HG03064 (cell line): Measurements from ENCODE around the gene RPUSD3.
"Not testable (repeated sequence)": the region's sequence is repeated elsewhere in the genome, so short reads cannot be mapped to it uniquely, and the experiment has no call there.

Source experiments
- ATAC-seq: cut with Tn5 transposase; IDR thresholded peaks from one replicate; pipeline ENCODE4 v1.9.1; 2021; ENCODE audit warnings: low read depth; ENCODE audit not compliant: unreplicated experiment

Gene RPUSD3, protein sequence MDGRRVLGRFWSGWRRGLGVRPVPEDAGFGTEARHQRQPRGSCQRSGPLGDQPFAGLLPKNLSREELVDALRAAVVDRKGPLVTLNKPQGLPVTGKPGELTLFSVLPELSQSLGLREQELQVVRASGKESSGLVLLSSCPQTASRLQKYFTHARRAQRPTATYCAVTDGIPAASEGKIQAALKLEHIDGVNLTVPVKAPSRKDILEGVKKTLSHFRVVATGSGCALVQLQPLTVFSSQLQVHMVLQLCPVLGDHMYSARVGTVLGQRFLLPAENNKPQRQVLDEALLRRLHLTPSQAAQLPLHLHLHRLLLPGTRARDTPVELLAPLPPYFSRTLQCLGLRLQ

DNA sequence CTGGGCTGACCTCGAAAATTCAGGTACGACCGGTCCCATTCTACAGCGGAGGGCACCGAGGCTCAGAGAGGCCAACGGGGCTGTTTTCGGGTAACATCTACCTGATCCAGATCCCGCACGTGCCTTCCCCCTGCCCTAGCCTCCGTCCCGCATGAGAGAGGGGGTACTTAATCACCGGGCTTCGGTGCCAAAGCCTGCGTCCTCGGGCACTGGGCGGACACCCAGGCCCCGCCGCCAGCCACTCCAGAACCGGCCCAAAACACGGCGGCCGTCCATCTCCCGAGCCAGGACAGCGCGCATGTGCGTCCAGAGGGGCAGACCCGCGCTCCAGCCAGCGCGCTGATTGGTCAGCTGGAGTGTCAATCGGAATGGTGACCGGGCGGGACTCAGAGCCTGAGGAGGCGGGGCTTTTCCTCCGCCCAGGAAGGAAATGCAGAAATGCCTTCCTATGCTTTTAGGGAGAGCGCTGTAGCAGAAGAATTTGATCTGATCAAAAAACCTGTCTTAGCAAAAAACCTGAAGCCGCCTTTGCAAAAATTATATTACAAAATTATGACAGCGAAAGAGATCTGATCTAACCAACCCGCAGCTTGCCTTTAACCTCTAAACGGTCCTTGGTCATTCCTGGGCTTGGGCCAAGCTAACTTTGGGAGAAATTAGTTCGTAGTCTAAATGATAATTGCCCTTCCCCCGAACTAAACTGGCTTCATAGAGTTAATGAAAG, at the start of gene RPUSD3:
RPUSD3 (minus strand) TSS at position 294 of the 724 bp plus-strand sequence; CDS start at position 276, 18 bp downstream.
- ATAC-seq, result peak; percentile 91

DNA sequence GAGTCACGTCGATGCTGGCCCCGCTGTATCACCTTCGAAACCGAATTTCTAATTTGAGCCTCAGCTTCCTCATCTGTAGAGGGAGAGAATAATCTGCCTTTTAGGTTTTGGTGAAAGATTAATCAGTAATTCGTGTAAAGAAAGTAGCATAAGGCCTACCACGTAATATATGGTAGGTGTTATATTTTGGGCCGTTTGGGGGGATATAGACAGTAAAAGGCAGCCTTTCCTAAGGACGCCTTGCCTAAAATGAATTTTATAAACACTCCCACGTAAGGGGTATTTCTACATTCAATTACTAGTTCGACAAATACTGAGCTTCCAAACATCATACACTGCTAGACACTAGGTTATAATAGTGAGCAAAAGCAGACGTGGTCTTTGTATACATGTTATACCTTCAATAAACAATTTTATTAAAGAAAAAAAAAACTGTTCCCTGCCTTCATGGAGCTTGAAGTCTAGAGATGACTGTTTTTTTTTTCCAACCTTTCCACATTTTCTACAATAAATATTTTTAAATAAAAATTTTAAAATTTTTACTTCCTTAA, 47.3 kb upstream of the RPUSD3 start:
- ATAC-seq, result no peak

DNA sequence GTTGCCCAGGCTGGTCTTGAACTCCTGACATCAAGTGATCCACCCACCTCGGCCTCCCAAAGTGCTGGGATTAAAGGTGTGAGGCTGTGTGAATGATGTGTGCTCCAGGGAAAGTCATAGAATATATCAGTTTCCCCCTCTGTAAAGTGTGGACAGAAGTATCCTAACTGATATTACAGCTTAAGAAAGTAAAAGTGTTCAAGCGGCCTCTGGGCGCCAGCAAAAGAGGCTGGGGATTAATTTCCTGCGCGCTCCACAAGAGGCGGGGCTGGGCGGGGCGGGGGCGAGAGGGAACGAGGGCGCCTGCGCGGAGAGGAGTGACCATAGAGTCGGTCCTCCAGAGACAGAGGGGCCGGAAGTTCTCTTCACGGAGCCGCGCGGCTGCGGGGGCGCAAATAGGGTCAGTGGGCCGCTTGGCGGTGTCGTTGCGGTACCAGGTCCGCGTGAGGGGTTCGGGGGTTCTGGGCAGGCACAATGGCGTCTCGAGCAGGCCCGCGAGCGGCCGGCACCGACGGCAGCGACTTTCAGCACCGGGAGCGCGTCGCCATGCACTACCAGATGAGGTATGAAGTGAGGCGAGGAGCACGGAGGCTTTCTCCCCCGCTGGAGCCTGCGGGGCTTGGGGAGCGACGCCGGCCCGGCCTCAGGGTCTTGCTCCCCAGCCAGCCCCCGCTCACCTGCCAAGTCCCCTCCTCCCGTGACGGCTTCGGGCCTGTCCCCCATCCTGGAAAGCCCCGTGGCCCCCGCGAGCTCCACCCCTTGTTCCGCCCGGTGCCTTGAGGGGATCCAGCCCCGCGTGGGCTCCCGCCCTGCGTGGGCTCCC, 46.7 kb upstream of the RPUSD3 start, which contains the start of gene JAGN1:
JAGN1 (plus strand) TSS at position 362 of the 823 bp plus-strand sequence; CDS start at position 475, 113 bp downstream.
- peak; percentile 58 for ATAC-seq

DNA sequence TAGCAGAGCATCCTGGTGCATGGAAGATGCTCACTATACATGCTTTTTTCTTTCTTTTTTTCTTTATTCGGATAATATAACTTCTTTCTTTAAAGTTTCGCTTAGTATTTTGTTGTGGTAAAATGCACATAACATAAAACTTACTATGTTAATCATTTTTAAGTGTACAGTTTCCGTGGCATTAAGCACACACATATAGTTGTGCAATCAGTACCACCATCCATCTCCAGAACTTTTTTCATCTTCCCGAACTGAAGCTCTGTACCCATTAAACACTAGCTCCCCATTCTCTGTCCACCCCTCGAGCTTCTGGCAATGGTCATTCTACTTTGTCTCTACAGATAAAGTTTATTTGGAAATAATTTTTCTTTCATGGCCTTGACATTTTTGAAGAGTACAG, 45.6 kb upstream of the RPUSD3 start:
- no peak for ATAC-seq

DNA sequence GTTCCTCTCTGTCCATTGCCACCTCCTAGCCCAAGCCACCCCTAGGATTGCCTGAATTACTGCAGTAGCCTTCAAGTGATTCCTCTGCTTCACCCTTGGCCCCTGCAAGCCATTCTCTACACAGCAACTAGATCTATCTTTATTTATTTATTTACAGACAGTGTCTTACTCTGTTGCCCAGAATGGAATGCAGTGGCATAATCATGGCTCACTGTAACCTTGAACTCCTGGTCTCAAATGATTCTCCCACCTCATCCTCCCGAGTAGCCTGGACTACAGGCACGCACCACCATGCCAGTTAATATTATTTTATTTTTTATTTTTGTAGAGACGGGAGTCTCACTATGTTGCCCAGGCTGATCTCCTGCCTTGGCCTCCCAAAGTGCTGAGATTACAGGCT, 44.7 kb upstream of the RPUSD3 start:
- ATAC-seq, result no peak

DNA sequence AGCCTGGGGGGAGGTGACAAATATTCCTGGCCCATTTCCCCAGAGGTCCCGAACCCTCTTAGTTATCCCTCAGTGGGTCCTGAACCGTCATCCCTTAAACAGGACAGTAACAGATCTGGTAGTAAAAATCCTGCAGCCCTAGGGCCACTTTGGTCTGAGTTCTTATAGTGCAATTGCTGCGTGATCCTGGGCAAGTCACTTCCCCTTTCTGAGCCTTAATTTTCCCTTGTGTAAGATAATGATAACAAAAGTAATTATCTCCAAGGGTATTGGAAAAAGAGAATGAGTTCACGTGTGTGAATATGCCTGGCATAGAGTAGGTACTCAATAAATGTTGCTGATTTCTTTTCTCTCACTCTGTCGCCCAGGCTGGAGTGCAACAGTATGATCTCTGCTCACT, 43.7 kb upstream of the RPUSD3 start:
- no peak for ATAC-seq

DNA sequence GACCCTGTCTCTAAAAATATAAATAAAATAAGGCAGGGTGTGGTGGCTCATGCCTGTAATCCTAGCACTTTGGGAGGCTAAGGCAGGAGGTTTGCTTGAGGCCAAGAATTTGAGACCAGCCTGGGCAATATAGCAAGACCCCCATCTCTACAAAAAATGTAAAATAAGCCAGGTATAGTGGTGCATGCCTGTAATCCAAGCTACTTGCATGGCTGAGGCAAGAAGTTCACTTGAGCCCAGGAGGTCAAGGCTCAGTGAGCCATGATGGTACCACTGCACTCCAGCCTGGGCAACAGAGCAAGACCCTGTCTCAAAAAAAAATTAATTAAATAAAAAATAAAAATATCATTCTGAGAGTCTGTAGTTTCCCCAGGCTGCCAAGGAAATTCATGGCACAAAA, 42.5 kb upstream of the RPUSD3 start:
- ATAC-seq, result no peak

DNA sequence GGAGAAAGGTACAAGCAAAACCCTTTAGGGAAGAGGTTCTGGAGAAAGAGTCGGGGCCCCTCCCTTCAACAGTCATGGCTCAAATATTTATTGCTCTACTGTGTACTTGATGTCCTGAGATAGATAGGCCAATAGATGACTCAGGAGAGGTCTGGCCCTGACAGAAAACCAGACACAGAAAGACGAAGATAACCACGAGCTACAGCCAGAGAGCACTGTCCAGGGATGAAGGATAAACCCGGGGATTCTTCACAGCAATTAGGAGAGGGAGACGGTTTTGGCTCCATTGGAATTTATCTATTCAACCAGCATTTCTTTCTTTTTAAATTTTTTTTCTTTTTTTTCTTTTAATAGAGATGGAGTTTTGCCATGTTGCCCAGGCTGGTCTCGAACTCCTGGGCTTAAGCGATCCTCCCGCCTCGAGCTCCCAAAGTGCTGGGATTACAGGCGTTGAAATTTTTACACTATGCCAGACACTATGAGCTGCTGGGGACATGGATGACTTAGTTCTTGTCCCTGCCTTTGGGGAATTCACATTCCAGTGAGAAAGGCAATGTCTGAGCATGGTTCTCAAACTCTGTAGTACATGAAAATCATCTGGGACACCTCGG, 40.9 kb upstream of the RPUSD3 start:
- no peak for ATAC-seq

DNA sequence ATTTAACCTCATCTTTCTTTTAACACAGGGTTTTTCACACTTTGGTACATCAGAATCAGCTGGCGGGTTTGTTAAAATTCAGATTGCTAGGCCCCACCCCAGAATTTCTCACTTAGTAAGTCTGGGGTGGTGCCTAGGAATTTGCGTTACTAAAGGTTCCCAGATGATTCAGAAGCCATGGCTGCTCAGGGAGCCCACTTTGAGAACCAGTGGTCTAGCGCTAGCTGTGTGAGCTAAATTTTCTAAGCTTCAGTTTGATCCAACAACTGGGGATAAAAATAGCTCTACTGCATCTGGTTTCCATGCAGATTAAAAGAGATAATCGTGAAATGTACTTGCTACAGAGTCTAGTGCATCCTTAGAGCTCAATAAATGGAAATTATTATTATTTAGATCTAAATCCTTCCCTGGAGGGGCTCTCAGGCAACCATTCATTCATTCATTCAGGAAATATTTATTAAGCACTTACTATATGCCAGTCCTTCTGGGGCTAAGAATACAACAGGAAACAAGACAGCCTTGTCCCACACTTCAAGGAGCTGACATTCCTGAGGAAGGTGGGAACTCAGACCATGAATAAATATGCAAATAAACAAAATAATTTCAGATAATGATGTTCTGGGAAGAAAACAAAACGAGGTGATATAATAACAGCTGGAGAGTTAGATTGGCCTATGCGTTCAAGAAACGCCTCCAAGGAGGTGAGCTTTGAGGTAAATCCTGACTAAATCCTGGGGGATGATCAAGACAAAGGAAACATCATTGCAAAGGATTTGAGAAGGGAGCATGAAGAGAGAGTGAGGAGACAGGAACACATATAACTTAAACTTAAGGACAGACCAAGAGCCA, 40.1 kb upstream of the RPUSD3 start:
- ATAC-seq, result no peak

DNA sequence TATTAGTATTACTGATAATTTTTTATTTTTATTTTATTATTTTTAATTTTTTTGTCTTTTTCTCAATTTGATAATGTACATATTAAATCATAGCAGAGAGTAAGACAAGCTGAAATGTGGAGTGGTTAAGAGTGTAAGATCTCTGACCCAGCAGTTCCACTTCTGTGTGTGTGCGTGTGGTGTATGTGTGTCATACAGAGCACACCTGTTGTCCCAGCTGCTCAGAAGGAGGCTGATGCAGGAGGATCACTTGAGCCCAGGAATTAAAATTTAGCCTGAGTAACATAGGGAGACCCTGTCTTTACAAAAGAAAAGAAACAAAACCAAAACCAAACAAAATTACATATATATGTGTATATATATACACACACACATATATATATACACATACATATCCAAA, 37.6 kb upstream of the RPUSD3 start:
- ATAC-seq, result no peak

DNA sequence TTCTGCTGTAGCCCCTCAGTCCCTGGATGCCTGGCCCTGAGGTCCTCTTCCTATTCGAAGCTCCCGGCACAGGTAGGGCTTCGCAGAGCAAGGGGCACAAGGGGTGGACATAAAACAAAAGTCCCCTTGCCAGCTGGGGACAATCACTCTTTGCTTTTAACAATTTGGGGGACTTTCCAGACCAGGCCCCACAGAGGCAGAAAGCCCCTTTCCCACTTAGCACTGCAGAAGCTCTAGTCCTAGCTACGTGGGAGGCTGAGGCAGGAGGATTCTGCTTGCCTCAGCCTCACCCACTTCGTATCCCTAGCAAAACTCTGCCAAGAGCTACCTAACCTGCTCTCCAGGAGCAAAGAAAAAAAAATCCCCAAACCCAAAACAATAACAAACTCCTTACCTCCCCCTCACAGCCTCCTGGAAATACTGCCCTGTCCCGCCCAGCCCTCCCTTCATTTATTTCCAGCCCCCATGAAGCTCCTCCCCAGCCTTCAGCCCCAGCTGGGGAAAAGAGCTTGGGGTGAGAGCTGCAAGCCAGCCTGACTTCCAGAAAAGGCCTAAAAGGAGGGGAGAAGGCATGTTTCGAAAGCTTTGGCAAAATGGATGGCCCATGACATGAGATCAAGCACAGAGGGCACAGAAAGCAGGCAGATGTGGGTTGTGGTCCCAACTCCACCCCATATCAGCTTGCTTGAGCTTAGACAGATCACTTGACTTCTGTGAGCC, 36.2 kb upstream of the RPUSD3 start, which contains the start of gene CIDEC:
CIDEC (minus strand) TSS at position 424 of the 720 bp plus-strand sequence. CDS start 1,767 bp downstream, outside the sequence.
- ATAC-seq, result no peak

DNA sequence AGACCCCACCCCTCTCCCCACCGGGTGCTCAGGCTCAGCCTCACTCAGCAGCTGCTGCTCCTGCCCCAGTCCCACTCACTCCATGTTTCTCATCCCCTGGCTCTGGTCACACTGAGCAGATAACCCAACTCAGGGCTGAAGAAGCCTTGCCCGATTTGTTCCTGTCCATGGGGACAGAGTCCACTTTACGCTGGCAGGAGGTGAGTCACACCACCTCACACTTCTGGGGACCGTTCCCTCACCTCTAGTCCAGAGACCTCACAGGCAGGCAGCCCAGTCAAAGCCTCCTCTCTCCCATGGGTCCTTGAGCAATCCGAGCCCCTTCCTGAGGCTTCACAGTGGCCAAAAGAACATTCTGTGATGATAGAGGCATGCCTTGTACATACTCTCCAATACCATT, 34.9 kb upstream of the RPUSD3 start:
- no peak for ATAC-seq

DNA sequence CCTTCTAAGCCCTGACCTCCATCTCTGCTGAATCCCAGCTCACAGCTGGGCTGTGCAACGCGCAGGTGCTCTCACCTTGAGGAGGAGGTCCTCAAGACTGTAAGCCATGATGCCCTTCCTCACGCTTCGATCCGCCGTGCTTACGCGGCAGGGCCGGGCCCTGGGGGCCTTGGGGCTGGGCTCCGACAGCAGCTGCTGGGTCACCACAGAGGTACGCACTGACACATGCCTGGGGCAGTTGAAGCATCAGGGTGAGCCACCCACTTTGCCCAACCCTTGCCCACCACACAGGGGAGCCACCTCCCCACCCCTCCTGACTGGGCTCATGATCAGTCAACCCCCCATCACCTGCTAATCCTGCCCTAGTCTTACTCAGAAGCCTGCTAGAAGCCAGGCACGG, 33.2 kb upstream of the RPUSD3 start:
- ATAC-seq, result no peak

DNA sequence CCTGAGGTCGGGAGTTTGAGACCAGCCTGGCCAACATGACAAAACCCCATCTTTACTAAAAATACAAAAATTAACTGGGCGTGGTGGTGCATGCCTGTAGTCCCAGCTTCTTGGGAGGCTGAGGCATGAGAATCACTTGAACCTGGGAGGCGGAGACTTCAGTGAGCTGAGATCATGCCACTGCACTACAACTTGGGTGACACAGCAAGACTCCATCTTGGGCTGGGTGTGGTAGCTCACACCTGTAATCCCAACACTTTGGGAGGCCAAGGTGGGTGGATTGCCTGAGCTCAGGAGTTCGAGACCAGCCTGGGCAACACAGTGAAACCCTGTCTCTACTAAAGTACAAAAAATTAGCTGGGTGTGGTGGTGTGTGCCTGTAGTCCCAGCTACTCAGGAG, 32.4 kb upstream of the RPUSD3 start:
- ATAC-seq, result not testable (repeated sequence)

DNA sequence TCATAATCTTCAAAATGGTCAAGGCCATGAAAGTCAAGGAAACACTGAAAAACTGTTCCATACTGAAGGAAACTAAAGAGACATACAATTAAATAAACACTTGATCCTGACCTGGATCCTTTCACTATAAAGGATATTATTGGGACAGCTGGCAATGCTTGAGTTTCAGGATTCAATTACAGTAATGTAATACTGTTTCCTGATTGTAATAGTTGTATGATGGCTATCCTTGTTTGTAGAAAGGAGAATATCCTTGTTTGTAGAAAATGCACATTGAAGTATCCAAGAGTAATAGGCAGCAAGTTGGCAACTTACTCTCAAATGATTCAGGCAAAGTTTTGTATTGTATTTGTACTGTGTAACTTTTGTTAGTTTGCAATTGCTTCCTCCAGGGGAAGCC, 31.6 kb upstream of the RPUSD3 start:
- no peak for ATAC-seq

DNA sequence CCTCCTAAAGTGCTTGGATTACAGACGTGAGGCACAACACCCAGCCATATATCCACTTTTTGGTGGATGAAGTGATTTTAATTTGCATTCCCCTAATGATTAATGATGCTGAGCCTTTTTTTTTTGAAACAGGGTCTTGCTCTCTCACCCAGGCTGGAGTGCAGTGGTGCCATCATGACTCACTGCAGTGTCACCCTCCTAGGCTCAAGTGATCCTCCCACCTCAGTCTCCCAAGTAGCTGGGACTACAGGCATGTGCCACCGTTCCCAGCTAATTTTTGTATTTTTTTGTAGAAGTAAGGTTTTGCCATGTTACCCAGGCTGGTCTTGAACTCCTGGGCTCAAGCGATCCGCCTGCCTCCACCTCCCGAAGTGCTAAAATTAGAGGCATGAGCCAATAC, 28.3 kb upstream of the RPUSD3 start:
- not testable (repeated sequence) for ATAC-seq

DNA sequence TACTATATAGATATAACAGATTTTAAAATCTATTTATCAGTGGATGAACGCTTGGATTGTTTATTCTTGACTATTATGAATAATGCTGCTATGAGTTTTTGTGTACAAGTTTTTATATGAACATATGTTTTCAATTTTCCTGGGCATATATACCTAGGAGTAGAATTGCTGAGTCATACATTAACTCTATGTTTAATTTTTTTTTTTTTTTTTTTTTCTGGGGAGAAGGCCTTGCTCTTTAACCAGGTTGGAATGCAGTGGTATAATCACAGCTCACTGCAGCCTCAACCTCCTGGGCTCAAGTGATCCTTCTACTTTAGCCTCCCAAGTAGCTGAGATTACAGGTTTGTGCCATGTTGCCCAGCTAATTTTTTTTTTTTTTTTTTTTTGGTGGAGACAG, 27.2 kb upstream of the RPUSD3 start:
- ATAC-seq, result no peak

DNA sequence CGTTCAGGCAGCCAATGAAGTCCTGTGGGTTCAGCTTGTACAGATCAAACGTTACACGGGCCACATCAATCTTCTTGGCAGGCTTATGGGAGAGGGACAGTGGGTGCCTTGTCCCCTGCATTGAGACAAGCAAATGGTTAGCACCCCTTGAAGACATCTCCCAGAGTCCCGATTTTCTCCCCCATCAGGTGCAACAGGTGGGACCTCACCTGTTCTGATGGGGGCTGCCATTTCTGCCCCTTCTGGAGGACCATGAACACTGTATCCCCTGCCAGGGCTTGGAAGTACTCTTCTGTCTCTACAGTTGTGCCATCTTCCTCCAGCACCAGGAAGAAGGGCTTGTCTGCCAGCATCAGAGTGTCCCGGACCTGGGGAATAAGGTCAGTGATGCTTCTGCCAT, 26.1 kb upstream of the RPUSD3 start:
- ATAC-seq, result no peak

DNA sequence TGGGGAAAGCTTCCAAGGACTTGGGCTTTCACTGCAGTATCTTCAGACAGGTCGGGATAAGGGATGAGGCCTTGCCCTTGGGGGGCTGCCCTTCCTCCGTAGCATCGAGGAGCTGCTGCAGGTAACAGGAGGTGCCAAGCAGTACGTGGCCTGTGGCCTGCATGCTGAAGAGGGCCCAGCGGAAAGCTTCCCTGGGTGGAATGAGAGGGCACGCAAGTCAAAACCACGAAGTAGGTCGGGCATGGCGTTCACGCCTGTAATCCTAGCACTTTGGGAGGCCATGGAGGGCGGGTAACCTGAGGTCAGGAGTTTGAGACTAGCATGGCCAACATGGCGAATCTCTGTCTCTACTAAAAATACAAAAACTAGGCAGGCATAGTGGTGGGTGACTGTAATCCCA, 23.3 kb upstream of the RPUSD3 start:
- ATAC-seq, result no peak
